ENCODE measurements around the gene TTC17.

GRCh38 chr11:43315966-43316365, 42.8 kb upstream of the TTC17 start:
- TF ChIP-seq CTCF (IDR thresholded peaks at IDR 0.05) (no peak), POLR2A (IDR thresholded peaks at IDR 0.05) (no peak)
